ENCODE results near the gene PCGF2. TPM values are rescaled to one million over a fixed set of nuclear protein-coding genes. Genes with fewer than 3 reads are reported as not detected.

PCGF2 gene
- total and polyA plus RNA-seq, 3 donors from 2014 or later = 8.1 to 21.2 (median 20.9) TPM

GRCh38 chr17:38749223-38750043, 1.3 kb upstream of the PCGF2 start:
- WGBS, 2 donors = 0 to 1% methylated on average over 29 to 78 of the region's 79 CpGs
- H3K9me3 ChIP-seq = no peaks in the 10 kb centered on the region
- intact Hi-C loops (cut with DNase I; ENCODE audit: low total_unique reads) = no loop called here
- peaks cover 42% of the 10 kb centered on the region for H3K4me1 ChIP-seq
- H3K27ac ChIP-seq = peak overlapping the region; percentile 76 to 85
- H3K36me3 ChIP-seq (ENCODE audit: low read depth, missing control alignments) = no peaks in the 10 kb centered on the region
- TF ChIP-seq CTCF (IDR thresholded peaks at IDR 0.05) = no peak
- no peak for TF ChIP-seq POLR2A (IDR thresholded peaks at IDR 0.05)
- peak; percentile 87 for DNase-seq
- H3K27me3 ChIP-seq = no peaks in the 10 kb centered on the region
- peak overlapping the region; percentile 81 to 92 for H3K4me3 ChIP-seq

- TF ChIP-seq POLR2A (IDR thresholded peaks at IDR 0.05) (no peak), CTCF (IDR thresholded peaks at IDR 0.05) (no peak)
- H3K4me3 ChIP-seq = peak overlapping the region; percentile 81 to 92
- H3K4me1 ChIP-seq = peaks cover 39% of the 10 kb centered on the region
- WGBS, 2 donors = 0% methylated on average over 32 of the region's 32 CpGs; no CpG with 5 or more reads in 1 of the 2 donors
- DNase-seq = no peak
- H3K36me3 ChIP-seq (ENCODE audit: low read depth, missing control alignments) = no peaks in the 10 kb centered on the region
- intact Hi-C loops (cut with DNase I; ENCODE audit: low total_unique reads) = no loop called here
- H3K27ac ChIP-seq = peak overlapping the region; percentile 76 to 85
- no peaks in the 10 kb centered on the region for H3K9me3 ChIP-seq
- H3K27me3 ChIP-seq = no peaks in the 10 kb centered on the region
Measured at GRCh38 chr17:38748892-38749222, 721 bp upstream of the PCGF2 start.

GRCh38 chr17:38747463-38748148, 530 bp downstream of the PCGF2 start:
- no peaks in the 10 kb centered on the region for H3K9me3 ChIP-seq
- no peaks in the 10 kb centered on the region for H3K27me3 ChIP-seq
- no peaks in the 10 kb centered on the region for H3K36me3 ChIP-seq (ENCODE audit: low read depth, missing control alignments)
- no peak for DNase-seq
- TF ChIP-seq POLR2A (IDR thresholded peaks at IDR 0.05) (no peak), CTCF (IDR thresholded peaks at IDR 0.05) (no peak)
- intact Hi-C loops (cut with DNase I; ENCODE audit: low total_unique reads) = no loop called here
- WGBS, 2 donors = 1 to 2% methylated on average over 35 to 40 of the region's 64 CpGs
- peaks cover 35% of the 10 kb centered on the region for H3K4me1 ChIP-seq
- peak overlapping the region; percentile 81 to 92 for H3K4me3 ChIP-seq
- H3K27ac ChIP-seq = peak overlapping the region; percentile 81 to 85

GRCh38 chr17:38746849-38747462, 1.2 kb downstream of the PCGF2 start:
- Histone ChIP-seq H3K4me1 (peaks cover 41% of the 10 kb centered on the region), H3K36me3 (ENCODE audit: low read depth, missing control alignments) (no peaks in the 10 kb centered on the region), H3K27me3 (no peaks in the 10 kb centered on the region), H3K27ac (peak overlapping the region; percentile 10 to 85), H3K9me3 (no peaks in the 10 kb centered on the region), H3K4me3 (peak overlapping the region; percentile 81 to 92)
- WGBS, 2 donors = 1 to 5% methylated on average over 11 of the region's 21 CpGs
- TF ChIP-seq CTCF (IDR thresholded peaks at IDR 0.05) = no peak
- no peak for DNase-seq
- intact Hi-C loops (cut with DNase I; ENCODE audit: low total_unique reads) = no loop called here
